ENCODE data around the gene PSAT1. TPM values are rescaled to one million over a fixed set of nuclear protein-coding genes. Genes with fewer than 3 reads are reported as not detected.

Gene PSAT1
- total and polyA plus RNA-seq, 2 of the 8 experiments (the other 6 are each of a cell fraction or from before 2014, with no cell fraction given), result 204 to 341 TPM

GRCh38 chr9:78326564-78326963, 29.6 kb downstream of the PSAT1 start:
- Histone ChIP-seq H4K5ac (ENCODE audit: insufficient read length, low read depth, low read length) (no peak overlapping the region), H3K79me2 (ENCODE audit: control insufficient read depth in 1 of 2, insufficient read depth in 2 of 2, low read length in 2 of 2) (peaks cover 0 to 19% of the 10 kb centered on the region in 2 experiments; a peak in 2 of 4 replicates), H3K36me3 (ENCODE audit: control insufficient read depth in 2 of 4, insufficient read depth in 4 of 4, low read length in 3 of 4) (peaks cover 10 to 85% (median 61%) of the 10 kb centered on the region in 4 experiments; a peak in 7 of 8 replicates), H2AFZ (ENCODE audit: low read length) (no peak overlapping the region), H3K23ac (ENCODE audit: insufficient read length) (no peak overlapping the region), H2BK20ac (ENCODE audit: low read length) (no peak overlapping the region), H3K27me3 (replicated peaks in 1 of 4; ENCODE audit: control insufficient read depth in 3 of 4, extremely low read depth in 1 of 4, insufficient read depth in 3 of 4, low read length in 3 of 4) (no peaks in the 10 kb centered on the region), H3K79me1 (ENCODE audit: low read depth, low read length) (peaks cover under 1% of the 10 kb centered on the region), H3K56ac (replicated peaks; ENCODE audit: insufficient read length, low read depth, low read length) (no peak overlapping the region), H4K91ac (replicated peaks; ENCODE audit: insufficient read length, low read length) (no peak overlapping the region), H3K9me3 (ENCODE audit: insufficient read depth in 2 of 2, low read depth in 1 of 2, low read length in 1 of 2) (no peaks in the 10 kb centered on the region), H4K20me1 (replicated peaks in 1 of 2; ENCODE audit: control insufficient read depth in 1 of 2, insufficient read depth in 2 of 2, low read length in 2 of 2) (peaks cover 7 to 9% of the 10 kb centered on the region in 2 experiments), H3K18ac (ENCODE audit: extremely low read depth, low read length) (no peak overlapping the region), H3K4ac (replicated peaks; ENCODE audit: insufficient read length, low read depth, low read length) (no peak overlapping the region), H3K4me3 (ENCODE audit: extremely low read depth in 1 of 4, insufficient read depth in 2 of 4, low read depth in 3 of 4, low read length in 4 of 4) (no peak overlapping the region), H3K9ac (replicated peaks in 1 of 4; ENCODE audit: extremely low read depth in 1 of 4, low read depth in 3 of 4, low read length in 3 of 4) (no peak overlapping the region), H2BK5ac (ENCODE audit: low read depth, low read length) (no peak overlapping the region), H2BK120ac (replicated peaks; ENCODE audit: low read depth, low read length) (no peak overlapping the region), H3K27ac (ENCODE audit: low read depth, low read length) (no peak overlapping the region), H3K23me2 (ENCODE audit: low read depth, low read length) (no peaks in the 10 kb centered on the region), H2BK12ac (ENCODE audit: low read depth, low read length) (no peak overlapping the region), H3K4me2 (ENCODE audit: insufficient read depth in 1 of 2, low read depth in 2 of 2, low read length in 2 of 2) (no peak overlapping the region), H3K14ac (ENCODE audit: insufficient read length) (no peak overlapping the region), H2BK15ac (ENCODE audit: low read length) (no peak overlapping the region), H4K8ac (ENCODE audit: extremely low read depth, insufficient read depth, low read length) (no peak overlapping the region), H2AK5ac (ENCODE audit: low read depth, low read length) (no peak overlapping the region), H3K4me1 (replicated peaks in 1 of 4; ENCODE audit: control insufficient read depth in 3 of 4, insufficient read depth in 4 of 4, low read length in 3 of 4) (peaks cover 0 to 2% (median 0%) of the 10 kb centered on the region in 4 experiments; a peak in 2 of 7 replicates)
- FAIRE-seq (no peak), DNase-seq (ENCODE audit: low read depth in 1 of 2, low spot score in 2 of 2) (no peak)
- TF ChIP-seq RNF2 (IDR thresholded peaks at IDR 0.05; ENCODE audit: borderline replicate concordance, low read depth, low read length, missing control alignments, poor library complexity, severe bottlenecking) (no peak), EGR1 (IDR thresholded peaks at IDR 0.05; ENCODE audit: borderline replicate concordance, low read depth, low read length) (no peak), JUN (IDR thresholded peaks at IDR 0.05; ENCODE audit: low read depth, low read length) (no peak), TEAD4 (IDR thresholded peaks at IDR 0.05; ENCODE audit: low read depth, low read length) (no peak), PHF8 (conservative IDR thresholded peaks at IDR 0.05; ENCODE audit: low read depth, low read length) (no peak), KDM5A (IDR thresholded peaks at IDR 0.05; ENCODE audit: low read length) (no peak), SIRT6 (IDR thresholded peaks at IDR 0.05; ENCODE audit: low read length) (no peak)
- CTCF ChIA-PET (ENCODE audit: partially characterized antibody), result interaction anchor here (0.6 to 1.1 kb wide), 2 partner anchors 23 to 27 kb away, joined by 3 read pairs; no protein-coding TSS in a partner anchor
- 94% methylated on average over 2 of the region's 2 CpGs; no CpG with 5 or more reads in 1 of the 2 experiments for WGBS, 2 experiments (ENCODE audit: extremely low coverage in 1 of 2, insufficient coverage in 1 of 2, insufficient read length in 1 of 2, insufficient replicate concordance in 2 of 2, low coverage in 1 of 2, low lambda C conversion rate in 2 of 2, missing lambda C conversion rate in 1 of 2)
- POLR2A ChIA-PET (ENCODE audit: partially characterized antibody), result interaction anchor here (0.6 to 17.1 kb wide), 3 partner anchors 23 to 37 kb away, joined by 3 to 520 read pairs (median 3); partner anchors contain the start of gene PSAT1

Measured in H1 (cell line).